T follicular helper cell (primary cell): ENCODE results near the gene CHMP5.
"Not testable (repeated sequence)": the region's sequence is repeated elsewhere in the genome, so short reads cannot be mapped to it uniquely, and the experiment has no call there.

Experiments
- DNase-seq: peaks from one replicate; pipeline ENCODE4 v3.0.0-alpha.2; 2020; ENCODE audit warnings: low read depth

CHMP5 gene

GRCh38 chr9:33317136-33317535, 52.3 kb downstream of the CHMP5 start:
- DNase-seq = not testable (repeated sequence)

- no peak for DNase-seq
These were observed 53.4 kb downstream of the CHMP5 start for GRCh38 chr9:33318225-33318624.

GRCh38 chr9:33318781-33319180, 53.9 kb downstream of the CHMP5 start:
- DNase-seq = no peak

- DNase-seq = no peak
These were observed 55.4 kb downstream of the CHMP5 start for GRCh38 chr9:33320230-33320567.

GRCh38 chr9:33320568-33321261, 55.9 kb downstream of the CHMP5 start:
- no peak for DNase-seq

- no peak for DNase-seq
These were observed 64.3 kb downstream of the CHMP5 start for GRCh38 chr9:33329117-33329563.

GRCh38 chr9:33329979-33330378, 65.1 kb downstream of the CHMP5 start:
- DNase-seq = no peak

GRCh38 chr9:33331377-33331891, 66.6 kb downstream of the CHMP5 start:
- DNase-seq = no peak
